GM21786 (cell line): ENCODE results near the gene DYNC1I1.
"Not testable (repeated sequence)": the region's sequence is repeated elsewhere in the genome, so short reads cannot be mapped to it uniquely, and the experiment has no call there.

ENCODE experiments used
- ATAC-seq: cut with Tn5 transposase; IDR thresholded peaks from one replicate; pipeline ENCODE4 v1.9.1; 2021; ENCODE audit not compliant: unreplicated experiment

Gene DYNC1I1

GRCh38 chr7:95905167-95905566 is 132.8 kb downstream of the DYNC1I1 start:
- no peak for ATAC-seq

GRCh38 chr7:95906851-95907250 is 134.5 kb downstream of the DYNC1I1 start:
- ATAC-seq: no peak

DNA sequence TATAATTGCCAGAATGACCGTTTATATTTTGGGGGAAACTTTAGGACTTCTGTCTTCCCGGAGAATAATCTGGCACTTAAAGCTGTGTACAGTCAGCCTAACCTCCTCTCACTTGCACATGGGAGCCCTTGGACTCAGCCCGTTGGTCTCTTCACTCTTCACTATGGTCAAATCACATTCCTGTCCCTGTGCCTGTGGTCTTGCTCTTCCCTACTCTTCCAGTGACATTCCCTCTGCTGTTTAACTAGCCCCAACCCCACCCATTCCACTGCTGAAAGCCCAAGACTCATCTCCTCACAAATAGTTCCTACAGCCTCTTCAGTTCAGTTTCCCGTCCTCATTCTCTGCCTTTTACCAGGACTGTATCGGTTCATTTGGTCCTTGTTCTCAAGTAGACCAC is 135.0 kb downstream of the DYNC1I1 start:
- no peak for ATAC-seq

- no peak for ATAC-seq
These were observed 136.1 kb downstream of the DYNC1I1 start for GRCh38 chr7:95908499-95908898.

GRCh38 chr7:95910341-95910740 is 138.0 kb downstream of the DYNC1I1 start:
- ATAC-seq: no peak

- ATAC-seq: no peak
These were observed 143.4 kb downstream of the DYNC1I1 start for GRCh38 chr7:95915731-95916130.

DNA sequence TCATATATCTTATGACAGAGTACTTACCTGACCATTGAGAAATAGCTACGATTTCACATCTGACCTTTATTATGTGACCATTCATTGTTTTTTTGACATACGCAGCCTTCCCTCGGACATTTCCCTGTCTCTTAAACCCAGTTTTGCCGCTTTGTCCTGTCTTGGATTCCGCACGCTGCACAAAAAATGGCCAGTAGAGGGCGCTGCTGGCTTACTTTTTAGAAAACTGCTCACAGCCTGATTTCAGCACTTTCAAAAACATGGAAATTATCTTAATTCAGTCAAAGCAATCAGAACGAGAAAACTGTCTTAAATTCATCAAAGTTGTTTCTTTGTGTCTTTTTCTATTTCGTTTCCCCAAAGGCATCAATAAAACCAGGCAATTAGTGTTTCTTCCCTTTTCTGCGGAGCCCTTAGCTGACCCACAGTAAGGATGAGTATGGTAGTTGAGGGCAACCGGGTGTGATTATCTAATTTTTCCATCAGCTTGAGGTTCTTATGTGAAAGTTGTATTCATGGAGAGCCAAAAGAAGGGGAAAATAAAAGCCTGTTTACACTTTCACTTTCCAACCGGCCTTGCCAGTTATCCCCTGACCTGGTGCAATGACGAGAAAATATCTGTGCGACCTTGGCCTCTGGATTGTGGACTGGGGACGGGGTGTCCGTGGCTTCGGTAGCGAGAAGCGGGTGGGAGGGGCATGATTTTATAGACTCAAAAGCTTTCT is 144.4 kb downstream of the DYNC1I1 start:
- ATAC-seq: peak; percentile 78

GRCh38 chr7:95917634-95918033 is 145.3 kb downstream of the DYNC1I1 start:
- ATAC-seq: no peak

DNA sequence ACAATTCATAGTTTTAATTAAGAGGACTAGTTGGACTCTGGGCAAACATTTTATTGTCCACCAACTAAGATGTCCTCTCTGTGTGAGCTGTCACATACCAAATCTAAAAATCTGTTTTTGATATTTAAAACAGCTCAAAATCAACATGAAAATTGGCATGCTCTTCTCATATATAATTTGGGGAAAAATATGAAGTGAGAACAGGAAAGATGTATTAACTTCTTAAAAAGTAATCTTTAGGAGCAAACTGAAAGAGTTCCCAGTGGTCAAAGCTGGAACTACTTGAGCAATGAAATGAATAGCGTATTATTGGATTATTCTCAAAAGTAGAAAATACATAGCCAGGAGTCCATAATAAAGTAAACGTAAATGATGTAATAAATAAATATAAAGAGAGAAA is 147.2 kb downstream of the DYNC1I1 start:
- no peak for ATAC-seq

GRCh38 chr7:95921543-95921942 is 149.2 kb downstream of the DYNC1I1 start:
- no peak for ATAC-seq

DNA sequence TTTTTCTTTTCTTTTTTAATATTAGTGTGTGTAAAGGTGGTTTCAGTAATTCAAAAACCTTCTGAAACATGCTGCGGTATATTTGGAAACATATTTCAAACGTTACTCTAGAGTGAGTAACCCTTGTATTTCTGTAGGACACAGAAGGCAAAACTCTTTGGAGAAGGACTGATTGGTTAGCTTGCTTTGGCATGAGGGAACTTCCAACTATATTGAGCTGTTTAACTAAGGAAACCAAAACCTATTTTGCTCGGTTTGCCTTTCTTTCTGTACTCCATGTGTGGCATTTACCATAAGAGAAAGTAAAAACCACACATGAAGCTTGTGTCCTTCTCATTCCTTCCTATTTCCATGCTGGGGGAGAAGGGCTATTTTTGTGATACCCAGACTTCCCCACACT is 149.8 kb downstream of the DYNC1I1 start:
- no peak for ATAC-seq

- ATAC-seq: no peak
These were observed 152.9 kb downstream of the DYNC1I1 start for GRCh38 chr7:95925236-95925635.

- ATAC-seq: no peak
These were observed 153.6 kb downstream of the DYNC1I1 start for GRCh38 chr7:95925971-95926370.

DNA sequence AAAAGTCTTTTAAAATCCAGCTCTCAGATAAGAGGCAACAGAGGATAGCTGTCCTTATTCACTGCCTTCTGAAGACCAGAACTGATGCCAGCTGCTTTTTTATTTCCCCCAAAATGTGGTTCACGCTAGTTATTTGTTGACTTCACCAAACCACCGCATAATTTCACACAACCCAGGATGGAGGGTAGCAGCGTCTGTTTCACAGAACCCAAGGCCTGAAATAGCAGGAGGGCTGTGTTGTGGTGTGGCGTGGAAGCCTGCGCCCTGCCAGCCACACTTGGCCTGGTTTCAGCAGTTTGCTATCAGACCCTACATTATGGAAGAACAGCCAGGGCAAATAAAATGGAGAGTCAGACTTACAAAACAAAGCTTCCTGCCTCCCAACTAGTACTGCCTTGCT is 155.4 kb downstream of the DYNC1I1 start:
- ATAC-seq: no peak

GRCh38 chr7:95929710-95930280 is 157.4 kb downstream of the DYNC1I1 start:
- no peak for ATAC-seq

DNA sequence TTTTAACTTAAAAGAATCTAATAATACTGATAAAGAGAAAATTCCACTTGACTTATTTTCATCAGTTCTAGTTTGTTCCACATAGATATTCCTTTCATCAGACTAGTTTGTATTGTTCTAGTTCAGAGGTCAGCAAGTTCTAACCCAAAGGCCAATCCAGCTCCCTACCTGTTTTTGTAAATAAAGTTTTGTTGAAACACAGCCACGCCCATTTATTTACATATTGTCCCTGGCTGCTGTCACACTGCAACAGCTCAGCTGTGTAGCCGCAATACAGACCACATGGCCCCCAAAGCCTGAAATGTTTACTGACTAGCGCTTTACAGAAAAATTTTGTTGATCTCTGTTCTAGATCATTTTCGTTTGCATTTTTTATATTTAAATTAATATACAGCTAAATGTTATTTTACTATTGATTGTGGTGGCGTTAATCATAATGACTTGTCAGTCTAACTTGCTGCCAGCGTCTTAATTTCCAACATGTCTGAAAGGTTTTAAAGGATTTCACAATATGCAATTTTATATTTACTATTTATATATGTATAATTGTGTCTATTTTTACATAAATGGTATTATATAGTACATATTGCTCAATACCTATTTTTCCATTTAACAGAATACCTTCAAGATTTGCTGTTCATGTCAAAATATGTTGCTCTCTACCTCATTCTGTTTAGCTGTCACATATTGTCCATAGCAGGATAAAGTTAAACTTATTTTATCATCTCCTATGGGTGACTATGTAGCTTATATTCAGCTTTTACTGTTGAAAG is 159.3 kb downstream of the DYNC1I1 start:
- ATAC-seq: no peak

DNA sequence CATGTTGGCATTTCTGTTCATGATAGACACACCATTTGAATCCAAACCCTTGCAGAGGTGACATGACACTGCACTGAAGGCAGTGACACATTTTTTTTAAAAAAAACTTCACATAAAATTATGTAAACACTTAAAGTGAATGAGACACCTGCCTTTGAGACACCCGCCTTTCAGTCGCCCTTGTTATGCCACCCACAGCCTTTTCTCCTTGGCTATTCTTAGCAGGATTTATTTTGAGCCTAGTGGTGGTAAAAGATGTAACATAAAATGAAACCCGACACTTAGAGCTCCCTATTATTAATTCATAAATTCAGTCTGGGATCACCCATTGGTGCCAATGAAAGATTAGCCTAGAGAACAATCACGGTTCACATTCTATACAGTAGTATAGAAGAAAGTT is 161.3 kb downstream of the DYNC1I1 start:
- no peak for ATAC-seq

DNA sequence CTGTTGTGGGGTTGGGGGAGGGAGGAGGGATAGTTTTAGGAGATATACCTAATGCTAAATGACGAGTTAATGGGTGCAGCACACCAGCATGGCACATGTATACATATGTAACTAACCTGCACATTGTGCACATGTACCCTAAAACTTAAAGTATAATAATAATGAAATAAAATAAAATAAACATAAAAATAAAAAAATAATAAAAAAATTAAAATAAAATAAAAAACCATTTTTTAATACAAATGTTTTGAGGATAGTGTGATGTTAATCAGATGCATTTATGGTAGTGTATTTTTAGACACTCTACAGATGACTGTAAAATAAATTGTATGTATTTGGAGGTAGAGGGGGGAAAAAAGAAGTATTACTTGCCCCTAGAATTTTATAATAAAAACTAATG is 172.5 kb downstream of the DYNC1I1 start:
- not testable (repeated sequence) for ATAC-seq

DNA sequence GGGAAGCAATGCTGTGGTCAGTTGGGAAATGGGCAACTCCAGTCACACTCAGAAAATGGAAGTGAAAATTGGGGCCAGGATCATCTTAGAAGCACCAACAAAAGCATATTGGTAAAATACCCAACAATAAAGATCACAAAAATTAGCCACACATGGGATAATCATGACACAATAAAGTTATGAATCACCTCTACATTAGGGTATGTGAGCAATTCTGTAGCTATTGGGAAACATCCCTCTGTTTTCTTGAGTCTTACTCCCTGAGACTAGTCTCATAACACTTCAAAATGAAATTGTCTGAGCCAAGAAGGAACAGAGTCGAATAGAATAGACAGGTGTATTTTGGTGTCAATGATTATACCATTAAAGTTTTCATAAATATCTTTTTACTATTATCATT is 178.3 kb downstream of the DYNC1I1 start:
- no peak for ATAC-seq

GRCh38 chr7:95951531-95951930 is 179.2 kb downstream of the DYNC1I1 start:
- ATAC-seq: no peak

DNA sequence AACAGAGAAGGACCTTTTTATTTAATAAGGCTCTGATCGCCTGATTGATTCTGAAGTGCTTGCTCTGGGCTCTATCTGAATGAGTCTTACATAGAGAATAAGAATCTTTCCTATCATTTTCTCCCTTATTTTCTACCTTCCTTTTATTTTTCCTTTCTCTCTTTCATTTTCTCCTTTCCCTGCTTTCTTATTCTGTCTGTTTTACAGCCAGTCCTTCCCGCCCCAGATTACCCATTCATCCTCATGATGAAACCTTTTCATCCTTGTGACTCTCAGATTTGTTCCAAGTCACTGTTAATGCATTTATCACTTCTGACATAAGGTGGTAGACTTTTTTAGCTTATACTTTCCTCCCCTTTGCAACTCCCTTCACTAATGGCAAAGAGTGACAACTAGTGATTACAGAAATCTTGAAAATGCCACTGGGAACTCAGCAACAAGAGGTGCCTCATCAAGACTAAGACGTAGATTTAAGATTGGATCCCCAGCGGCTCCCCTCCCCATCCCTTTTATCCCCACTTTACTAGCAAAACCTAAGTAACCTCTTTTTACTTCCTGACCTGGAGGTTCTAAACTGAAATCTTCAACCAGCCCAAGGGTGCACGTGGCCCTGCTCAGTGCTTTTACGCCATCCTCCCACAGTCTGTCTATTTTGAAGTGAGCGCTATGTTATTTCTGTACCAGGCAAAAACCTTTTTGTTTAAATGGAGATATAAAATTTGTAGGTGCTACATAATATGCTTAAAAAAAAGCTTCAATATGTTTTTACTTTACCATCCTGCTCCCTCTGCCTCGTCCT is 179.8 kb downstream of the DYNC1I1 start:
- no peak for ATAC-seq
